H1 (cell line): Measurements from ENCODE around the gene CFDP1. TPM values are rescaled to one million over a fixed set of nuclear protein-coding genes. Genes with fewer than 3 reads are reported as not detected.

Experiments
- CTCF ChIA-PET: fragments of 300-600 bp; sonication (Branson Sonifier 250); formaldehyde crosslinking; loops from one replicate; lab custom pipeline; 2021; ENCODE audit not compliant: partially characterized antibody; lab: Charles Lee
- POLR2A ChIA-PET: fragments of 300-600 bp; sonication (Branson Sonifier 250); formaldehyde crosslinking; loops from one replicate; lab custom pipeline; 2021; ENCODE audit warnings: inconsistent platforms; ENCODE audit not compliant: partially characterized antibody; lab: Charles Lee
- DNase-seq, 2 experiments: peaks; one replicate each; pipeline versions ENCODE4 v3.0.0 to v3.0.0-alpha.2; 2010 to 2022; ENCODE audit warnings: low spot score in 2 of 2, low read depth in 1 of 2, mixed read lengths in 1 of 2
- FAIRE-seq: peaks from 2 replicates; lab custom pipeline; 2011; peaks lifted over from hg19 to GRCh38; lab: Jason Lieb, UNC
- H2AFZ ChIP-seq: 2 replicates; pipeline ENCODE4 v1.8.1; 2012; ENCODE audit warnings: low read length, inconsistent platforms
- H2AK5ac ChIP-seq: 2 replicates; pipeline ENCODE4 v1.6.1; 2013; ENCODE audit warnings: low read depth, low read length
- H2BK120ac ChIP-seq: replicated peaks from 2 replicates; pipeline ENCODE3; 2013; ENCODE audit warnings: low read depth, low read length, inconsistent platforms
- H2BK12ac ChIP-seq: 2 replicates; pipeline ENCODE4 v1.6.1; 2013; ENCODE audit warnings: low read depth, low read length
- H2BK15ac ChIP-seq: 2 replicates; pipeline ENCODE4 v1.6.1; 2013; ENCODE audit warnings: low read length
- H2BK20ac ChIP-seq: 2 replicates; pipeline ENCODE4 v1.6.1; 2013; ENCODE audit warnings: low read length
- H2BK5ac ChIP-seq: 2 replicates; pipeline ENCODE4 v1.6.1; 2013; ENCODE audit warnings: low read depth, low read length
- H3K14ac ChIP-seq: 2 replicates; pipeline ENCODE4 v1.6.1; 2013; ENCODE audit warnings: inconsistent platforms; ENCODE audit not compliant: insufficient read length
- H3K18ac ChIP-seq: 2 replicates; pipeline ENCODE4 v1.6.1; 2013; ENCODE audit warnings: low read length; ENCODE audit errors: extremely low read depth
- H3K23ac ChIP-seq: 2 replicates; pipeline ENCODE4 v1.6.1; 2013; ENCODE audit warnings: inconsistent platforms; ENCODE audit not compliant: insufficient read length
- H3K23me2 ChIP-seq: 2 replicates; pipeline ENCODE4 v1.6.1; 2013; ENCODE audit warnings: low read depth, low read length
- H3K27ac ChIP-seq: 2 replicates; pipeline ENCODE4 v1.6.1; 2011; ENCODE audit warnings: low read depth, low read length, inconsistent platforms
- H3K27me3 ChIP-seq, 4 experiments: replicated peaks in 1 of 4; 1 replicate in 1 of 4; 2 replicates in 3 of 4; pipeline versions ENCODE4 v1.6.1 to v1.8.1; 2011 to 2013; ENCODE audit warnings: low read length in 3 of 4, mild to moderate bottlenecking in 3 of 4, inconsistent platforms in 2 of 4, mixed read lengths in 2 of 4, moderate library complexity in 1 of 4; ENCODE audit not compliant: control insufficient read depth in 3 of 4, insufficient read depth in 3 of 4; ENCODE audit errors: extremely low read depth in 1 of 4
- H3K36me3 ChIP-seq, 4 experiments: 2 replicates each; pipeline versions ENCODE4 v1.6.1 to v1.8.1; 2011 to 2013; ENCODE audit warnings: mild to moderate bottlenecking in 4 of 4, low read length in 3 of 4, moderate library complexity in 2 of 4, control low read depth in 1 of 4, inconsistent platforms in 1 of 4; ENCODE audit not compliant: insufficient read depth in 4 of 4, control insufficient read depth in 2 of 4
- H3K4ac ChIP-seq: replicated peaks from 2 replicates; pipeline ENCODE3; 2013; ENCODE audit warnings: low read length, low read depth, mixed read lengths, inconsistent platforms; ENCODE audit not compliant: insufficient read length
- H3K4me1 ChIP-seq, 4 experiments: replicated peaks in 1 of 4; 1 replicate in 1 of 4; 2 replicates in 3 of 4; pipeline versions ENCODE4 v1.6.1 to v1.8.1; 2011 to 2013; ENCODE audit warnings: low read length in 3 of 4, inconsistent platforms in 2 of 4, mixed read lengths in 1 of 4; ENCODE audit not compliant: insufficient read depth in 4 of 4, control insufficient read depth in 3 of 4
- H3K4me2 ChIP-seq, 2 experiments: 2 replicates each; pipeline versions ENCODE4 v1.6.1 to v1.8.1; 2011 to 2013; ENCODE audit warnings: low read depth in 2 of 2, low read length in 2 of 2, control low read depth in 1 of 2, inconsistent platforms in 1 of 2, mild to moderate bottlenecking in 1 of 2; ENCODE audit not compliant: insufficient read depth in 1 of 2
- H3K4me3 ChIP-seq, 4 experiments: fragments of 200-600, 300-600 bp in 1 of 4; sonication (generic), shearing (Covaris generic), sonication (Bioruptor Twin) in 1 of 4; 2 replicates each; pipeline versions ENCODE4 v1.5.1 to v1.8.1; 2011 to 2016; ENCODE audit warnings: low read length in 4 of 4, low read depth in 3 of 4, control low read depth in 2 of 4, inconsistent platforms in 2 of 4, mild to moderate bottlenecking in 2 of 4, mixed read lengths in 1 of 4, moderate library complexity in 1 of 4; ENCODE audit not compliant: insufficient read depth in 2 of 4; ENCODE audit errors: extremely low read depth in 1 of 4
- H3K56ac ChIP-seq: replicated peaks from 2 replicates; pipeline ENCODE3; 2013; ENCODE audit warnings: low read depth, mild to moderate bottlenecking, mixed read lengths, low read length, inconsistent platforms; ENCODE audit not compliant: insufficient read length
- H3K79me1 ChIP-seq: 2 replicates; pipeline ENCODE4 v1.6.1; 2013; ENCODE audit warnings: low read depth, low read length, control low read depth
- H3K79me2 ChIP-seq, 2 experiments: 2 replicates each; pipeline versions ENCODE4 v1.6.1 to v1.8.1; 2012 to 2013; ENCODE audit warnings: low read length in 2 of 2, mild to moderate bottlenecking in 2 of 2, inconsistent platforms in 1 of 2; ENCODE audit not compliant: insufficient read depth in 2 of 2, control insufficient read depth in 1 of 2
- H3K9ac ChIP-seq, 4 experiments: replicated peaks in 1 of 4; 1 replicate in 1 of 4; 2 replicates in 3 of 4; pipeline versions ENCODE4 v1.6.1 to v1.8.1; 2011 to 2013; ENCODE audit warnings: low read depth in 3 of 4, low read length in 3 of 4, control low read depth in 2 of 4, mild to moderate bottlenecking in 2 of 4, moderate library complexity in 2 of 4, inconsistent platforms in 1 of 4; ENCODE audit errors: extremely low read depth in 1 of 4
- H3K9me3 ChIP-seq, 2 experiments: 2 replicates each; pipeline versions ENCODE4 v1.6.1 to v1.8.1; 2012 to 2013; ENCODE audit warnings: mild to moderate bottlenecking in 2 of 2, moderate library complexity in 2 of 2, control low read depth in 1 of 2, inconsistent platforms in 1 of 2, low read depth in 1 of 2, low read length in 1 of 2, mixed read lengths in 1 of 2; ENCODE audit not compliant: insufficient read depth in 2 of 2
- H4K20me1 ChIP-seq, 2 experiments: replicated peaks in 1 of 2; 2 replicates each; pipeline versions ENCODE3 to v1.8.1; 2011 to 2013; ENCODE audit warnings: inconsistent platforms in 2 of 2, low read length in 2 of 2, mild to moderate bottlenecking in 1 of 2; ENCODE audit not compliant: insufficient read depth in 2 of 2, control insufficient read depth in 1 of 2
- H4K5ac ChIP-seq: 2 replicates; pipeline ENCODE4 v1.6.1; 2013; ENCODE audit warnings: low read length, low read depth, mixed read lengths, inconsistent platforms; ENCODE audit not compliant: insufficient read length
- H4K8ac ChIP-seq: 2 replicates; pipeline ENCODE4 v1.8.0; 2013; ENCODE audit warnings: mild to moderate bottlenecking, moderate library complexity, low read length, inconsistent platforms; ENCODE audit not compliant: insufficient read depth; ENCODE audit errors: extremely low read depth
- H4K91ac ChIP-seq: replicated peaks from 2 replicates; pipeline ENCODE3; 2013; ENCODE audit warnings: low read length, mixed read lengths, inconsistent platforms; ENCODE audit not compliant: insufficient read length
- CBX5 ChIP-seq: fragments of 300-800, 300-1000 bp; sonication (generic); IDR thresholded peaks from 2 replicates; pipeline ENCODE4 v1.7.1; 2016; ENCODE audit warnings: antibody characterized with exemption, low read length, low read depth
- GABPA ChIP-seq: IDR thresholded peaks from 2 replicates; pipeline ENCODE4 v1.6.1; 2011; ENCODE audit warnings: mild to moderate bottlenecking, low read length, moderate library complexity, borderline replicate concordance; ENCODE audit not compliant: insufficient read depth
- KDM5A ChIP-seq: fragments of 200-600 bp; IDR thresholded peaks from 2 replicates; pipeline ENCODE4 v1.7.1; 2012; ENCODE audit warnings: mild to moderate bottlenecking, low read length, inconsistent platforms, mixed read lengths
- SP4 ChIP-seq: IDR thresholded peaks from 2 replicates; pipeline ENCODE4 v1.6.1; 2012; ENCODE audit warnings: low read length, inconsistent platforms
- SRF ChIP-seq: IDR thresholded peaks from 2 replicates; pipeline ENCODE4 v1.6.1; 2011; ENCODE audit warnings: mild to moderate bottlenecking, low read depth, low read length, moderate library complexity
- WGBS, 2 experiments: shearing (Covaris generic) in 1 of 2; methylation state at CpG; one replicate each; pipeline versions ENCODE4 v1.1.6 to v1.1.7; 2013 to 2015; ENCODE audit warnings: low lambda C conversion rate in 2 of 2, mixed read lengths in 2 of 2, inconsistent platforms in 1 of 2, low coverage in 1 of 2, missing lambda C conversion rate in 1 of 2; ENCODE audit not compliant: insufficient replicate concordance in 2 of 2, insufficient coverage in 1 of 2, insufficient read length in 1 of 2; ENCODE audit errors: extremely low coverage in 1 of 2, missing lambda C conversion rate in 1 of 2; 5-methylcytosine and 5-hydroxymethylcytosine counted together
- polyA plus RNA-seq, 7 experiments: library from polyadenylated mRNA; depleted of rRNA in 3 of 7; stranded (reverse) in 5 of 7; unstranded in 2 of 7; fragments of >200 nt in 5 of 7; fragments of 200-250 nt in 2 of 7; gene quantifications; 1 replicate in 5 of 7; 2 replicates in 1 of 7; 4 replicates in 1 of 7; pipeline versions ENCODE4 v1.2.1 to v1.2.3, GENCODE V29; 2011 to 2013; ENCODE audit warnings: missing spikeins in 2 of 7, mixed read lengths in 2 of 7
- total RNA-seq: library from RNA; stranded (reverse); fragmentation: NEBNext Ultra II Directional; extraction: Animal tissue kit (Norgen Biotek cat#: 25700); gene quantifications from 2 replicates; pipeline ENCODE4 v1.2.1, GENCODE V29; 2021
- TF ChIP-seq, protein P1 (sequence below): IDR thresholded peaks from 2 replicates; pipeline ENCODE4 v1.6.1; 2012; ENCODE audit warnings: low read length, inconsistent platforms
- TF ChIP-seq, protein P2 (sequence below): IDR thresholded peaks from 2 replicates; pipeline ENCODE4 v1.6.1; 2012; ENCODE audit warnings: inconsistent platforms
- TF ChIP-seq, protein P3 (sequence below), 3 experiments: IDR thresholded peaks; 1 replicate in 2 of 3; 2 replicates in 1 of 3; pipeline versions ENCODE4 v1.5.1 to v1.6.1; 2011; ENCODE audit warnings: low read length in 3 of 3, mild to moderate bottlenecking in 3 of 3, inconsistent platforms in 2 of 3, low read depth in 1 of 3, moderate library complexity in 1 of 3; ENCODE audit not compliant: insufficient read depth in 1 of 3; ENCODE audit errors: control extremely low read depth in 1 of 3

Gene CFDP1
- total and polyA plus RNA-seq, 2 of the 8 experiments (the other 6 are each of a cell fraction or from before 2014, with no cell fraction given), result 25.5 to 77.3 TPM

DNA sequence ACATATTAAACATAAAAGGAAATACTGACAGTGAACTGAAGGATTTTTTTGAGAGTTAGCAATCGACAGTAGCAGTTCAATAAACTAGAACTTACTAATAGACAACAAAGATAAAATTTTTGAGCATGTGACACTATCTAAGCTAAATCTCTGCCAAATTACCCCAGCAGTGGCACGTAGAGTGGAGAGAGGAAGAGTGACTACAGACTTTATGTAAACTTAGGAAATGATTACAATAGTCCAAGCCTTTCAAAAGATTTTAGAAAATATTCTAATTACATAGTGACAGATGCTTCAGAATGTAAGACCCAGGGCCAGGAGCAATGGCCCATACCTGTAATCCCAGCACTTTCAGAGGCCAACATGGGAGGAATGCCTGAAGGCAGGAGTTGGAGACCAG is 52.4 kb downstream of the CFDP1 start:
- Histone ChIP-seq H2AFZ (no peak overlapping the region), H2BK5ac (no peak overlapping the region), H3K18ac (no peak overlapping the region), H2BK120ac (no peak overlapping the region), H3K4ac (no peak overlapping the region), H3K27ac (no peak overlapping the region), H3K23ac (no peak overlapping the region), H2AK5ac (no peak overlapping the region), H3K9me3 (no peaks in the 10 kb centered on the region), H3K4me1 (peaks cover 0 to 4% (median 2%) of the 10 kb centered on the region in 4 experiments; a peak in 1 of 7 replicates), H3K4me2 (no peak overlapping the region), H3K79me2 (0 out of 4 replicates have a peak, but pooled peaks cover 0 to 3% of the 10 kb centered on the region in 2 experiments), H4K20me1 (no peaks in the 10 kb centered on the region), H3K14ac (no peak overlapping the region), H3K27me3 (no peaks in the 10 kb centered on the region), H4K5ac (no peak overlapping the region), H2BK15ac (no peak overlapping the region), H4K8ac (no peak overlapping the region), H2BK20ac (no peak overlapping the region), H2BK12ac (no peak overlapping the region), H3K56ac (no peak overlapping the region), H3K79me1 (no peaks in the 10 kb centered on the region), H3K36me3 (peaks cover 0 to 7% (median 1%) of the 10 kb centered on the region in 4 experiments; a peak in 2 of 8 replicates), H3K9ac (no peak overlapping the region), H3K4me3 (no peak overlapping the region)
- 85% methylated on average over 2 of the region's 2 CpGs; no CpG with 5 or more reads in 1 of the 2 experiments for WGBS, 2 experiments
- POLR2A ChIA-PET, result no interaction called here
- no peak for FAIRE-seq
- no peak for DNase-seq
- TF ChIP-seq, protein P1, sequence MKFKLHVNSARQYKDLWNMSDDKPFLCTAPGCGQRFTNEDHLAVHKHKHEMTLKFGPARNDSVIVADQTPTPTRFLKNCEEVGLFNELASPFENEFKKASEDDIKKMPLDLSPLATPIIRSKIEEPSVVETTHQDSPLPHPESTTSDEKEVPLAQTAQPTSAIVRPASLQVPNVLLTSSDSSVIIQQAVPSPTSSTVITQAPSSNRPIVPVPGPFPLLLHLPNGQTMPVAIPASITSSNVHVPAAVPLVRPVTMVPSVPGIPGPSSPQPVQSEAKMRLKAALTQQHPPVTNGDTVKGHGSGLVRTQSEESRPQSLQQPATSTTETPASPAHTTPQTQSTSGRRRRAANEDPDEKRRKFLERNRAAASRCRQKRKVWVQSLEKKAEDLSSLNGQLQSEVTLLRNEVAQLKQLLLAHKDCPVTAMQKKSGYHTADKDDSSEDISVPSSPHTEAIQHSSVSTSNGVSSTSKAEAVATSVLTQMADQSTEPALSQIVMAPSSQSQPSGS, result no peak
- TF ChIP-seq KDM5A (no peak), GABPA (no peak), SP4 (no peak), SRF (no peak), CBX5 (no peak)
- TF ChIP-seq, protein P2, sequence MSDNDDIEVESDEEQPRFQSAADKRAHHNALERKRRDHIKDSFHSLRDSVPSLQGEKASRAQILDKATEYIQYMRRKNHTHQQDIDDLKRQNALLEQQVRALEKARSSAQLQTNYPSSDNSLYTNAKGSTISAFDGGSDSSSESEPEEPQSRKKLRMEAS, result no peak
- TF ChIP-seq, protein P3, sequence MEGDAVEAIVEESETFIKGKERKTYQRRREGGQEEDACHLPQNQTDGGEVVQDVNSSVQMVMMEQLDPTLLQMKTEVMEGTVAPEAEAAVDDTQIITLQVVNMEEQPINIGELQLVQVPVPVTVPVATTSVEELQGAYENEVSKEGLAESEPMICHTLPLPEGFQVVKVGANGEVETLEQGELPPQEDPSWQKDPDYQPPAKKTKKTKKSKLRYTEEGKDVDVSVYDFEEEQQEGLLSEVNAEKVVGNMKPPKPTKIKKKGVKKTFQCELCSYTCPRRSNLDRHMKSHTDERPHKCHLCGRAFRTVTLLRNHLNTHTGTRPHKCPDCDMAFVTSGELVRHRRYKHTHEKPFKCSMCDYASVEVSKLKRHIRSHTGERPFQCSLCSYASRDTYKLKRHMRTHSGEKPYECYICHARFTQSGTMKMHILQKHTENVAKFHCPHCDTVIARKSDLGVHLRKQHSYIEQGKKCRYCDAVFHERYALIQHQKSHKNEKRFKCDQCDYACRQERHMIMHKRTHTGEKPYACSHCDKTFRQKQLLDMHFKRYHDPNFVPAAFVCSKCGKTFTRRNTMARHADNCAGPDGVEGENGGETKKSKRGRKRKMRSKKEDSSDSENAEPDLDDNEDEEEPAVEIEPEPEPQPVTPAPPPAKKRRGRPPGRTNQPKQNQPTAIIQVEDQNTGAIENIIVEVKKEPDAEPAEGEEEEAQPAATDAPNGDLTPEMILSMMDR (IDR thresholded peaks at IDR 0.05; ENCODE audit: control extremely low read depth in 1 of 3, insufficient read depth in 1 of 3, low read depth in 1 of 3, low read length in 3 of 3), result no peak
- TF ChIP-seq, all 59 proteins: peak for 0
- no peak overlapping the region for H4K91ac ChIP-seq
- no peaks in the 10 kb centered on the region for H3K23me2 ChIP-seq
- CTCF ChIA-PET, result interaction anchor here (0.8 to 5.4 kb wide), 4 partner anchors 21 to 185 kb away, joined by 3 to 38 read pairs (median 10); no protein-coding TSS in a partner anchor
